NCI-H748 (cell line): Measurements from ENCODE around the gene ABHD13.

Experiments used
- DNase-seq: peaks from one replicate; lab custom pipeline; 2025; ENCODE audit not compliant: unreplicated experiment; lab: John Stamatoyannopoulos, UW

ABHD13 gene

DNA sequence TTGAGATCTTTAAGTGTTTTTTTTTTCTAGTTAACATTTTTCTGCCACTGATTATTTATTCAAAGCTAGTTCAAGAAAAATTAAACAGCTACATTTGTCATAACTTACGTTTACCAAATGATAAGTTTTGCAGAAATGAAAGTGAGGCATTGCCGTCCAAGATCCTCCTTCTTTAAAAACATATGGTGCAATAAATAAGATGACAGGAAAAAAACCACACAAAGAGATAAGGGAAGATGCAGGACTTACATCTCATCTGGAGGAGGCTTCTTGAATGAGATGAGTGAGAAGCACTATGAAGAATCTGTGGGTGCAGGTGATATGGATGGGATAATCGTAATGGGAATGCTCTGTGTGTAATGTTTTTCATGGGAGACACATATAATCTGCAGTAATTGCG lies 63.7 kb downstream of the ABHD13 start:
- no peak for DNase-seq

DNA sequence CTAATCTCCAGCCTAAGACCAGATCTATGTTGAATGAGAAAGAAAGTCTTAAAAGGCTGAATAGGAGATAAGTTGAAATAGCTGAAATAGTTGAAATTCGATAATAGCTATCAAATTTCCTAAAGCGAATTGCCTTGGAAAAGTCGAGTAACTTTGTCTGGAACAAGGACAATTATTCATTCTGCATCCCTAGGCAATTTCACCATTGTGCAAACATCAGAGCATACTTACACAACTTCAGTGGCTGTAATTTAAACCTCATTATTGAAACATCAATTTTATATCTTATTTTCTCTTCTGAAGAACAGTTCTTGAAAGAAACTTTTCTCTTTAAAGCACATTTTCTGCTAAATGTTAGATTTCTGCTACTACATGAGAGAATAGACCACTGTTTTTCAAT lies 64.9 kb downstream of the ABHD13 start:
- no peak for DNase-seq
